ELR (cell line): ENCODE results near the gene CALML4.
"Not testable (repeated sequence)": the region's sequence is repeated elsewhere in the genome, so short reads cannot be mapped to it uniquely, and the experiment has no call there.

Source experiments
- DNase-seq: peaks from one replicate; pipeline ENCODE4 v3.0.0-alpha.2; 2015; ENCODE audit warnings: low read depth

CALML4 gene

GRCh38 chr15:68204776-68205557, at the start of gene CALML4:
TSS of gene CALML4 (minus strand) at chr15:68205332. CDS start at chr15:68205247, 85 bp downstream.
- DNase-seq, result no peak

DNA sequence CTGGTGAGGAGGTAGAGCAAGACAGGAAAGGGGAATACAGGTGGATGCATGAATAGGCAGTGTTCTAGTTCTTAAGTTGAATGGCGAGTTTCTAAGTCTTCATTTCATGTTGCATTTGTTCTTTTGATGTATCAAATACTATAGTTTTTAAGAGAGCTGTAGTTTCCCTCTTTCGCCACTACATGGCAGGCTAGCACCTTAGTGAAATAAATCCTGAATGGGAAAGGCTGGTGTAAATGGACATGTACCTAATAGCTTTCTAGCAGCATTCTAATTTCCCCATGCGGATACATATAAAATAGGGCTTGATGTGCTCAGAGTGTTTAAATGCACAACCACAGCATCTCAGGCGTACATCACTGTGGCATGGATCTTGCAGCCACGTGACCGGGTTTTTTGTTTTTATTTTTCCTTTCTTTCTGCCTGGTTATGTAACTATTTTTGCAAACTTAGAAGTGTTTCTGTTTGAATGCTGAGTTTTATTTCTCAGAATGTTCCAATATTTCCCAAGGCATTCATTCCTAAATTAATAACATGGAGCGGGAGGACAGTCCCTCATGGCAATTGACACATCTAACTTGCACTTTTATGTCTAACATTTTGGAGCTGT, 47.9 kb upstream of the CALML4 start:
- DNase-seq, result peak; percentile 85

DNA sequence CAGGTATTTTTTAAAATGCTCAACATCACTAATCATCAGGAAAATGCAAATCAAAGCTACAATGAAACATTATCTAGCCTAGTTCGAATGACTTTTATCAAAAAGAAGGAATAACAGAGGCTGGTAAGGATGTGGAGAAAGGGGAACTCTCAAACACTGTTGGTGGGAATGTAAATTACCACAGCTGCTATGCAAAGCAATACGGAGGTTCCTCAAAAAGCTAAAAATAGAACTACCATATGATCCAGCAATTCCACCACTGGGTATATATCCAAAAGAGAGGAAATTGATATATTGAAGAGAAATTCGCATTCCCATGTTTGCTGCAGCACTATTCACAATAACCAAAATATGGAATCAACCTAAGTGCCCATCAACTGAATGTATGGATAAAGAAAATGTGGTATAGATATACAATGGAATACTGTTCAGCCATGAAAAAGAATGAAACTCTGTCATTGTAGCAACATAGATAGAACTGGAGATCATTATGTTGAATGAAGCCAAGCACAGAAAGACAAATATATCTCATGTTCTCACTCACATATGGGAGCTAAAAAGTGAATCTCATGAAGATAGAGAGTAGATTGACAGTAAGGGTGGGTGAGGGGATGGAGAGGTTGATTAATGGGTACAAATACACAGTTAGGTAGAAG, 44.1 kb upstream of the CALML4 start:
- no peak for DNase-seq

GRCh38 chr15:68244235-68244634, 39.1 kb upstream of the CALML4 start:
- DNase-seq, result no peak

DNA sequence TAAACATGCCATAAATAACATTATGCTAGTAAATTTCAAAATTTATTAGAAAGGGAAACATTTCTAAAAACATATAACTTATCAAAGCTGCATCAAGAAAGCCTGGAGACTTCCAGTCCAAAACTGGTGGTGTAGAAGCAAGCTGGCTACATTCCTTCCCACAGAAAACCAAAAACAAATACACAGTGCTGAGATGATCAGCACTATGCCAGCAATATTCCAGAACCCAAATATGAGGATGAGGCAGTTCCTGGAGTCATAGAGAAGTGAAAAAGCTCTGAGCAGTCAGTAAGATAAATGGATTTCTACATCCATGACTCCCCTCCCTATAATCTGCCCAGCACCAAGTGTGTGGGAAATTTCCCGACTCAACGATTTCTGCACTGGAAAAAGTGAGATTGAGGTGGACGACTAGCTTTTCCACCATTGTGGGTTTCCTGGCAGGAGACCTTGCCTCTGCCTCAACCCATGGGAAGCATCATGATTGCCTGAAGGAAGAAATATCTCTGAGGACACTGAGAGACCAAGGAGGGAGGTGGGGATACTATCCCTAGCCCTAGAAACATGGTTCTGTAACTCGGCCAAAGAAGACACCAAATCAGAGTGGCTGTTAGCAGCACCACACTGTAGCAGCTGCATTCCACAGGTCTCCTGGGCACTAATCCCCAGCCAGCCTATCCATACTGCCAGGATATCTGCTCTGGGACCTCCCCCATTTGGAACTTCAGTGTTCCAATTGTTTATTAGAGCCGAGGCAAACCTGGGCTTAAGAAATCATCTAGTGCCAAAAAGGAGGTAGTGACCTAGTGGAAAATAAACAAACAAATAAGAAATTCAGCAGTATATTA, 36.2 kb upstream of the CALML4 start:
- no peak for DNase-seq

DNA sequence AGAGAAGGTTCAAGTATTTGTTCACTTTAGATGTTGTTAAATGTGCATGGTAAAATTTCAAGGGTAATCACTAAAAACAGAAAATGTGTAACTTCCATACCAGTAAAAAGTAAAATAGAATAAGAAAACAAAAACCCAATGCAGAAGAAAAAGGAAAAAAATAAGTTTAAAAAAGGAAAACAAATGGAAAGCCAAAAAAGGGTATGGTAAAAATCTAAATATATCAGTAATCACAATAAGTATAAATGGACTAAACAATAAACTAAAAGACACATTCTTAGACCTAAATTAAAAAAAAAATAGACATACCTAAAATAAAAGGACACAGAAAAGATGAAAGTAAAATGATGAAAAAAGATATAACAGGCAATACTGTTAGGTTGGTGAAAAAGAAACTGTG, 33.9 kb upstream of the CALML4 start:
- no peak for DNase-seq

DNA sequence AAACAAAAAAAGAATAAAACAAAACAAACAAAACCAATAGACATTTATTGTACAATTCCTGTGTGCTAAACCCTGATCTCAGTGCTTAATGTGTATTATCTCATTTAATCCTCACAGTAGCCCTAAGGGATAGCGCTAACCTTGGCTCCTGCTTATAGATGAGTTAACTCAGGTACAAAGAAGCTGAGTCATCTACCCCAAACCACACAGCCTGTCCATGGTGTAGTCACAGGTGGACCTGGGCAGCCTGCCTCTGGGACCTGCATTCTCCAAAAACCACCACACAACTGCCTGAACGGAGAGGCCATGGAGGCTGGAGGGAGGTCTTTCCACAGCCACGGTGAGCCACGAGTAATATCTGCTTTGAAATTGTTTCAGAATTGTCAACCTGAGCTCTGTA, 29.9 kb upstream of the CALML4 start:
- DNase-seq, result no peak

GRCh38 chr15:68234520-68234919, 29.4 kb upstream of the CALML4 start:
- not testable (repeated sequence) for DNase-seq

- no peak for DNase-seq
These were observed 28.9 kb upstream of the CALML4 start for GRCh38 chr15:68234060-68234459.

DNA sequence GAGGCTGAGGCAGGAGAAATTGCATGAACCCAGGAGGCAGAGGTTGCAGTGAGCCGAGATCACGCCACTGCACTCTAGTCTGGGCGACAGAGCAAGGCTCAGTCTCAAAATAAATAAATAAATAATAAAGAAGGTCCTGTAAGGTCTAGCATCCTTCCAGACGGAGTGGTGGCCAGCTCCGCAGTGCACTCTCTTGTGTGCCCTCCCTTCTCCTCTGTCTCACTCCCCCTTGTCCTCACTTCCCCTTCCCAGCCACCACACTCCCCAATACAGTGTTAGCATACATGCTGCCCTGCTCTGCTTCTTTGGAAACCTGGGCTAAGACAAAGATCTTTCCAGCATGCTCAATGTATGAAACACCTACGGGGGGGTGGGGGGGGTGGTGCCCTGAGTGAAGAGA, 27.8 kb upstream of the CALML4 start:
- no peak for DNase-seq

GRCh38 chr15:68232449-68232848, 27.3 kb upstream of the CALML4 start:
- no peak for DNase-seq

DNA sequence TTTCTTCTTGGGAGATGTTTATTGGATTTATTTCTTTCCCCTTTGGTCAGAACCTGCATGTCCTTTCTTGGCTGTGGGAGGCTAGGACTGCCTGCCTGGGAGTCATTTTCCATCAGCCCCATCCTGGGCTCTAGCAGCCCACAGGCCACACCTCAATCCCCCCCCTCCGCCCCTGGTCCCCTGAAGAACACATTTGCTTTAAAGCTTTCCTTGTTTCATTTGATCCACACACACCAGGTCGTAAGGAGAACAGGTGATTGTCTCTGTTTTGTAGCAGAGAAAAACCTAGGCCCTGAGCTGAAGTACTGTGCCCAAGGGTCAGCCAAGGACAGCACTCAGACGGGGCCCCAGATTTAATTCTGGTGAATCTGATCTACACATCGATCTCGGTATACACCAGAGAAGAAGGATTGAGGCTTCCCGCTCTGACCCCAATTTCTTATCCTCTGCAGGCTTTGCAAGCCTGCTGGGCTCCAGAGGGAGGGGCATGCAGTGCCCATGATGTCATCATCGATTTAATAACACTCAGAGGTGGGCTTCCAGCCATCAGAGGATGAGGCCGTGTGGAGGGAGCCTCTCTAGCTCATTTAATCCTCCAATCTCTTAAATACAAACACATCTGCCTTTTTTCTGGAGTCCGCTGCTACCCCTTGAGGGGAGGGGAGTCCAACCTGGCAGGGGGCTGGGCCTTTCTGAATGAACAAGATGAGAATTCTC, 26.1 kb upstream of the CALML4 start:
- no peak for DNase-seq

DNA sequence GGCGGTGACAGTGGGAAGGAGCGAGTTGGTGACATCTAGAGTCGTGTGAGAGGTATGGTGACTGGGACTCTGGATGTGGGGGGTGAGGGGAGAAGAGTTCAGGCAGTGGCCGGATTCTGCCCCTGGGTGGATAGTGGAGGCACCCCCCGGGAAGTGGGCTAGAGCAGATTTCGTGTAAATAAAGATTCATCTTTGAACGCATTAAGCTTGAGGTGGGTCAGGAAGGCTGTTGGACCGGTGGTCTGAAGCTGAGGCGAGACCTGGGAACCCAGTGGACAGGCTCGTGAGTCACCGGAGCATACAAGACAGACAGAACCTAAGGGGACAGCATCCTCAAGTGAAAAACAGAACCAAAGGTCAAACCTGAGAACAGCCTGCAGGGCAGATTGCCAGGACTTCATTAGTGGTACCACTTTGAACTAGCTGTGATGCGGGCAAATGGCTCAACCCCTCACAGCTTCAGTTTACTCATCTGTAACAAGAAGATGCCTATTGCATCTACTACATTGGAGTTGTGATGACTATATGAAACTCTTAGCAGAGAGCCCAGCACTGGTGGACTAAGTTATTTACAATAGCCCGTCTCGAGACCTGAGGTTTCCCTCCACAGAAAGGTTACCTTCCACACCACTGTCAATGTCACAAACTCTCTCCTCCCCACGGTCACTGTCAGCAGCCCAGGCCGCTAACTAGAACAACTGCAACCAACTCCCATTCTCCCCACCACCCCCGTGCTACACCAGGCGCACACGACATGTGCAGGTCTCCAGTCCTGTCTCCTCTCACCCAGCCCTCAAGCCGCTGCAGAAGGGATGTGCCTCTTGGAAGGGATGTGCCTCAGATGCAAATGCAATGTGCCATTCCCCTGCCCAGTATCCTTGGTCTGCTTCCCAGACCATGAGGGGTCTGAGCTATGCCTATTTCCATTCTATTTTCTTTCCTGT, 25.3 kb upstream of the CALML4 start:
- DNase-seq, result peak; percentile 46

- peak; percentile 84 for DNase-seq
These were observed 24.4 kb upstream of the CALML4 start, which contains the start of gene CLN6 for GRCh38 chr15:68229386-68230156. TSS of gene CLN6 (minus strand) at chr15:68229728. CDS start at chr15:68229584, 144 bp downstream.

GRCh38 chr15:68228971-68229385, 23.8 kb upstream of the CALML4 start:
- DNase-seq, result peak; percentile 44

DNA sequence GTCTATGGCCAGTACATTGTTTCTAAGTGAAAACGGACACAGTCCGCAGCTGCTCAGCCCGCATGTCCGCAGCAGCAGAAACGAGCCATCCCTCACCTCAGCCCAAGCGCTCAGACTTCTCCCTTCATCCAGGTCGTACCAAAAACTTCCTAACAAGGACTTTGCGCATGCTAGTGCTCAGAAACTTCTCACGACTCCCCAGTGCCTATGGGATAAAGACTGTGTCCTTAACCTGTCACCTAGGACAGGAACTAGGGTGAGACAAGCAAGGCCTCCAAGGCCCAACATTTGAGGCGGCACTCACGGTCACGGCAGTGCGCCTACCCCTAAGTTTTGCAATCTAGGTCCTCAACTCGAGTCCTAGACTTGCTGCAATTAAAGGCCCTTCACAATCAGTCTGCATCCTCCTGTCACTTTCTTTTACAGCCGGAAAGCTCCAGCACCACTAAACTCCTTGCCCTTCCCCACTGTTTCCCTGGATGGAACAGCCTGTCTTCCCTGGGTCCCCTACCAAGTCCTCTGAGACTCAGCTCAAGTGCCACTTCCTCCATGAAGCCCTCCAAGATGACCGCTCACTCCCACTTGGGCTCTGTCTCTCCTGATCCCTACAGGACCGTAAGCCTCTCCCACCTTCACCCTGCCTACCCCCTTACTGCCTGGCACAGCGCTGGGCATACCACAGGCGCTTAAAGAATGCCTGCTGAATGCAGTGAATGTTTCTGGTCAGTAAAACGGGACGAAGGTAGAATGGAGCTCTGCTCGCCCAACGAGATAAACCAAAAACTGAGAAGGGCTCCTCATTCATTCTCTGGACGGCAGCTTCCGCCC, 23.2 kb upstream of the CALML4 start:
- peak; percentile 40 for DNase-seq

- no peak for DNase-seq
These were observed 22.6 kb upstream of the CALML4 start for GRCh38 chr15:68227643-68228142.

- not testable (repeated sequence) for DNase-seq
These were observed 20.3 kb upstream of the CALML4 start for GRCh38 chr15:68225442-68225841.
